Pons (tissue), 1 donor: ENCODE measurements around the gene SIK2.
"Not testable (repeated sequence)": the region's sequence is repeated elsewhere in the genome, so short reads cannot be mapped to it uniquely, and the experiment has no call there.

Source experiments
- DNase-seq: peaks from one replicate; pipeline ENCODE4 v3.0.0-alpha.2; 2016; ENCODE audit warnings: low spot score

The SIK2 gene

GRCh38 chr11:111624608-111625007, 22.4 kb downstream of the SIK2 start:
- no peak for DNase-seq

- no peak for DNase-seq
Measured at GRCh38 chr11:111627591-111627990, 25.3 kb downstream of the SIK2 start.

GRCh38 chr11:111629499-111629898, 27.2 kb downstream of the SIK2 start:
- DNase-seq: no peak

GRCh38 chr11:111631024-111631665, 28.9 kb downstream of the SIK2 start:
- DNase-seq: peak; percentile 56

GRCh38 chr11:111631666-111632039, 29.4 kb downstream of the SIK2 start:
- peak; percentile 22 for DNase-seq

GRCh38 chr11:111632516-111633220, 30.4 kb downstream of the SIK2 start:
- DNase-seq: no peak

GRCh38 chr11:111633248-111633647, 31.0 kb downstream of the SIK2 start:
- DNase-seq: no peak

GRCh38 chr11:111633756-111634362, 31.6 kb downstream of the SIK2 start:
- no peak for DNase-seq

GRCh38 chr11:111634981-111635705, 32.9 kb downstream of the SIK2 start:
- DNase-seq: no peak

GRCh38 chr11:111635706-111636045, 33.4 kb downstream of the SIK2 start:
- peak; percentile 84 for DNase-seq

GRCh38 chr11:111637885-111638284, 35.6 kb downstream of the SIK2 start:
- DNase-seq: no peak

GRCh38 chr11:111639226-111639925, 37.1 kb downstream of the SIK2 start:
- DNase-seq: no peak

GRCh38 chr11:111641339-111642015, 39.2 kb downstream of the SIK2 start:
- no peak for DNase-seq

- no peak for DNase-seq
Measured at GRCh38 chr11:111642542-111642941, 40.3 kb downstream of the SIK2 start.

GRCh38 chr11:111644922-111645321, 42.7 kb downstream of the SIK2 start:
- DNase-seq: no peak

GRCh38 chr11:111645657-111646316, 43.5 kb downstream of the SIK2 start:
- DNase-seq: no peak

- DNase-seq: not testable (repeated sequence)
Measured at GRCh38 chr11:111651336-111651735, 49.1 kb downstream of the SIK2 start.

GRCh38 chr11:111652184-111652583, 49.9 kb downstream of the SIK2 start:
- no peak for DNase-seq

- DNase-seq: no peak
Measured at GRCh38 chr11:111654601-111655000, 52.4 kb downstream of the SIK2 start.

- DNase-seq: no peak
Measured at GRCh38 chr11:111655924-111656323, 53.7 kb downstream of the SIK2 start.

GRCh38 chr11:111657905-111658304, 55.7 kb downstream of the SIK2 start:
- DNase-seq: not testable (repeated sequence)
